Activated CD8-positive, alpha-beta memory T cell treated with anti-CD3 and anti-CD28 coated beads for 1 hour (primary cell): ENCODE measurements around the gene SLC27A1.

ENCODE experiments used
- DNase-seq, 2 donors: peaks; one replicate each; pipeline ENCODE4 v3.0.0-alpha.2; 2020; ENCODE audit warnings: low read depth in 1 of 2; ENCODE audit errors: extremely low read depth in 1 of 2

Gene SLC27A1

GRCh38 chr19:17470068-17470841, at the start of gene SLC27A1:
SLC27A1 (plus strand) TSS chr19:17470524; CDS start chr19:17470541, 17 bp downstream.
- DNase-seq, result peak; percentile 80 to 83

- DNase-seq, result no peak
Measured at GRCh38 chr19:17421942-17422341, 48.4 kb upstream of the SLC27A1 start.

- no peak for DNase-seq
Measured at GRCh38 chr19:17423429-17424208, 46.7 kb upstream of the SLC27A1 start.

- no peak for DNase-seq
Measured at GRCh38 chr19:17424743-17425365, 45.5 kb upstream of the SLC27A1 start.

GRCh38 chr19:17429641-17430113, 40.6 kb upstream of the SLC27A1 start:
- DNase-seq, result no peak

GRCh38 chr19:17431417-17431816, 38.9 kb upstream of the SLC27A1 start:
- no peak for DNase-seq

GRCh38 chr19:17435218-17435617, 35.1 kb upstream of the SLC27A1 start:
- DNase-seq, result no peak

- DNase-seq, result no peak
Measured at GRCh38 chr19:17436094-17436873, 34.0 kb upstream of the SLC27A1 start.

GRCh38 chr19:17436874-17437267, 33.5 kb upstream of the SLC27A1 start:
- DNase-seq, result no peak

GRCh38 chr19:17441241-17442021, 28.9 kb upstream of the SLC27A1 start:
- DNase-seq, result no peak

GRCh38 chr19:17445526-17446165, 24.7 kb upstream of the SLC27A1 start:
- DNase-seq, result no peak

- no peak for DNase-seq
Measured at GRCh38 chr19:17447704-17448130, 22.6 kb upstream of the SLC27A1 start.

GRCh38 chr19:17448131-17448967, 22.0 kb upstream of the SLC27A1 start, which contains the start of gene TMEM221:
TMEM221 (minus strand) TSS chr19:17448668; CDS start chr19:17448462, 206 bp downstream.
- peak in 1 of 2 donors; percentile 39 for DNase-seq

GRCh38 chr19:17450264-17451075, 19.9 kb upstream of the SLC27A1 start:
- DNase-seq, result no peak

- DNase-seq, result no peak
Measured at GRCh38 chr19:17451820-17452219, 18.5 kb upstream of the SLC27A1 start.

- DNase-seq, result no peak
Measured at GRCh38 chr19:17454576-17455071, 15.7 kb upstream of the SLC27A1 start.
